HepG2 (cell line): Measurements from ENCODE around the gene OR7D2. TPM values are rescaled to one million over a fixed set of nuclear protein-coding genes. Genes with fewer than 3 reads are reported as not detected.

Experiments used
- ATAC-seq: fragments of 200-7000 bp; cut with Tn5 transposase; 3 replicates; pipeline ENCODE4 v1.9.1; 2020; ENCODE audit warnings: mild to moderate bottlenecking, moderate library complexity
- BruUV-seq: library from RNA; stranded (reverse); fragments of 400-500 nt; replicated peaks from 2 replicates; lab custom pipeline; 2021; lab: Mats Ljungman, UMichigan
- CTCF ChIA-PET: fragments of 300-600 bp; formaldehyde crosslinking; extraction: SDS; loops from one replicate; lab custom pipeline; 2021; ENCODE audit warnings: low total read pairs, inconsistent platforms, low intra/inter-chr PET ratio; lab: Yijun Ruan, JAX
- POLR2A ChIA-PET: fragments of 350-600 bp; sonication (Branson Sonifier 250); formaldehyde crosslinking; loops from one replicate; lab custom pipeline; 2020; ENCODE audit warnings: antibody characterized with exemption, inconsistent platforms; lab: Yijun Ruan, JAX
- DNase-seq: peaks from one replicate; pipeline ENCODE4 v3.0.0-alpha.2; 2015; ENCODE audit warnings: low spot score
- FAIRE-seq: peaks from 3 replicates; lab custom pipeline; 2011; peaks lifted over from hg19 to GRCh38; lab: Jason Lieb, UNC
- H2AFZ ChIP-seq: one replicate; pipeline ENCODE4 v1.6.1; 2011; ENCODE audit warnings: low read length, inconsistent platforms
- H3K27ac ChIP-seq: fragments of 300-600 bp; 3 replicates; pipeline ENCODE4 v1.8.0; 2011; ENCODE audit warnings: mixed run types, mild to moderate bottlenecking, mixed read lengths, low read length, inconsistent platforms; ENCODE audit not compliant: insufficient read depth; ENCODE audit errors: extremely low read length
- H3K27me3 ChIP-seq, 2 experiments: fragments of 200-600 bp in 1 of 2; 2 replicates in 1 of 2; 3 replicates in 1 of 2; pipeline versions ENCODE4 v1.6.0 to v1.8.0; 2011; ENCODE audit warnings: low read length in 2 of 2, mild to moderate bottlenecking in 2 of 2, moderate library complexity in 2 of 2, inconsistent platforms in 1 of 2; ENCODE audit not compliant: insufficient read depth in 2 of 2, control insufficient read depth in 1 of 2
- H3K36me3 ChIP-seq, 2 experiments: fragments of 200-600 bp in 1 of 2; replicated peaks in 1 of 2; 2 replicates in 1 of 2; 3 replicates in 1 of 2; pipeline versions ENCODE4 v1.5.1 to v1.8.0; 2011; ENCODE audit warnings: low read length in 2 of 2, inconsistent platforms in 1 of 2; ENCODE audit not compliant: insufficient read depth in 2 of 2, control insufficient read depth in 1 of 2
- H3K4me1 ChIP-seq: 2 replicates; pipeline ENCODE4 v1.5.1; 2012; ENCODE audit warnings: low read length, inconsistent platforms; ENCODE audit not compliant: insufficient read depth
- H3K4me2 ChIP-seq: 2 replicates; pipeline ENCODE4 v1.6.0; 2011; ENCODE audit warnings: low read depth, low read length, inconsistent platforms
- H3K4me3 ChIP-seq, 3 experiments: fragments of 200-600 bp in 1 of 3; sonication (generic), shearing (Covaris generic) in 1 of 3; replicated peaks in 1 of 3; 2 replicates each; pipeline ENCODE4 v1.5.1; 2011 to 2016; ENCODE audit warnings: low read length in 3 of 3, inconsistent platforms in 2 of 3, low read depth in 2 of 3, mild to moderate bottlenecking in 2 of 3, control low read depth in 1 of 3, mixed read lengths in 1 of 3; ENCODE audit not compliant: insufficient read depth in 1 of 3
- H3K79me2 ChIP-seq: one replicate; pipeline ENCODE4 v1.6.1; 2011; ENCODE audit warnings: low read length, inconsistent platforms; ENCODE audit not compliant: insufficient read depth
- H3K9ac ChIP-seq: 2 replicates; pipeline ENCODE4 v1.6.0; 2011; ENCODE audit warnings: mild to moderate bottlenecking, low read depth, low read length, inconsistent platforms; ENCODE audit not compliant: insufficient read depth
- H3K9me3 ChIP-seq: 2 replicates; pipeline ENCODE4 v1.5.1; 2012; ENCODE audit warnings: mild to moderate bottlenecking, low read length
- H4K20me1 ChIP-seq: 2 replicates; pipeline ENCODE4 v1.6.0; 2011; ENCODE audit warnings: inconsistent platforms, mild to moderate bottlenecking, low read length, moderate library complexity; ENCODE audit not compliant: insufficient read depth
- ARNT ChIP-seq: fragments of 450-650 bp; IDR thresholded peaks from 2 replicates; pipeline ENCODE4 v1.6.1; 2017
- FOSL1 ChIP-seq: sonication (generic); formaldehyde crosslinking; IDR thresholded peaks from 2 replicates; pipeline ENCODE4 v1.9.0; 2021; ENCODE audit warnings: missing genetic modification reagents, borderline replicate concordance
- GABPB1 ChIP-seq: IDR thresholded peaks from 2 replicates; pipeline ENCODE4 v1.6.1; 2016; ENCODE audit warnings: mild to moderate bottlenecking, missing genetic modification reagents, moderate library complexity, missing compliant biosample characterization
- HMGXB4 ChIP-seq, 2 experiments: sonication (generic) in 1 of 2; formaldehyde crosslinking in 1 of 2; IDR thresholded peaks; 2 replicates each; pipeline versions ENCODE4 v1.4.0 to v1.6.1; 2018 to 2020; ENCODE audit warnings: missing genetic modification reagents in 2 of 2, borderline replicate concordance in 1 of 2, low read depth in 1 of 2, mild to moderate bottlenecking in 1 of 2, missing biosample characterization in 1 of 2
- HNRNPLL ChIP-seq: fragments of 200-400 bp; formaldehyde crosslinking; IDR thresholded peaks from 2 replicates; pipeline ENCODE4 v1.6.1; 2017; ENCODE audit warnings: mild to moderate bottlenecking, low read depth, low read length; ENCODE audit not compliant: poor library complexity, severe bottlenecking
- ZFX ChIP-seq: sonication (generic); formaldehyde crosslinking; IDR thresholded peaks from 2 replicates; pipeline ENCODE4 v1.4.0; 2020; ENCODE audit warnings: mild to moderate bottlenecking, low read depth, missing genetic modification reagents, moderate library complexity
- ZNF335 ChIP-seq: sonication (generic); formaldehyde crosslinking; IDR thresholded peaks from 2 replicates; pipeline ENCODE4 v1.4.0; 2020; ENCODE audit warnings: missing genetic modification reagents
- ZNF382 ChIP-seq: sonication (generic); formaldehyde crosslinking; IDR thresholded peaks from 2 replicates; pipeline ENCODE4 v1.5.0; 2020; ENCODE audit warnings: missing genetic modification reagents, mild to moderate bottlenecking, borderline replicate concordance
- ZNF501 ChIP-seq: sonication (generic); formaldehyde crosslinking; IDR thresholded peaks from 2 replicates; pipeline ENCODE4 v1.5.1; 2020; ENCODE audit warnings: mild to moderate bottlenecking, moderate library complexity, missing genetic modification reagents
- ZNF724P ChIP-seq: sonication (generic); formaldehyde crosslinking; IDR thresholded peaks from 2 replicates; pipeline ENCODE4 v1.8.0; 2022; ENCODE audit warnings: missing genetic modification reagents, borderline replicate concordance
- WGBS: methylation state at CpG from one replicate; pipeline ENCODE4 v1.1.6; 2017; ENCODE audit warnings: low lambda C conversion rate; 5-methylcytosine and 5-hydroxymethylcytosine counted together
- in situ Hi-C: cut with HindIII; loops from 2 replicates; pipeline ENCODE4 v1.10.0; 2017; ENCODE audit warnings: low pct_unique_long_range_greater_than_20kb; ENCODE audit not compliant: extremely low pct_ligation_motif_present
- intact Hi-C: fragments of 100-400 bp; cut with micrococcal nuclease; formaldehyde crosslinking; loops from one replicate; pipeline ENCODE4 v1.10.0; 2022; ENCODE audit not compliant: unreplicated experiment
- polyA plus RNA-seq, 8 experiments: library from polyadenylated mRNA; depleted of rRNA in 3 of 8; stranded (reverse) in 7 of 8; unstranded in 1 of 8; fragments of >200 nt; fragmentation: Illumina TruSeq in 4 of 8; extraction: Trizol in 4 of 8; gene quantifications; 2 replicates each; pipeline versions ENCODE4 v1.2.1 to v1.2.3, GENCODE V29; 2011 to 2016; ENCODE audit warnings: low read depth in 4 of 8, missing spikeins in 1 of 8, mixed read lengths in 1 of 8; ENCODE audit not compliant: insufficient read depth in 1 of 8
- total RNA-seq, 5 experiments: library from RNA; depleted of rRNA; stranded (reverse); fragments of >200 nt; fragmentation: Illumina TruSeq; extraction: Trizol; gene quantifications; 2 replicates each; pipeline ENCODE4 v1.2.3, GENCODE V29; 2016; ENCODE audit warnings: low read depth in 1 of 5

Gene OR7D2
- total and polyA plus RNA-seq, 2 of the 13 experiments (the other 11 are each of a cell fraction or from before 2014, with no cell fraction given): 0.07 TPM; not detected in 1

- ChIA-PET POLR2A (no interaction called here), CTCF (no interaction called here)
- H3K9me3 ChIP-seq: no peaks in the 10 kb centered on the region
- H3K79me2 ChIP-seq: no peaks in the 10 kb centered on the region
- H3K9ac ChIP-seq: no peak overlapping the region
- BruUV-seq: no TSS peak
- FAIRE-seq: no peak
- no peak for DNase-seq
- no peak for ATAC-seq
- H3K4me1 ChIP-seq: no peaks in the 10 kb centered on the region
- 59% methylated on average over 4 of the region's 6 CpGs for WGBS
- H4K20me1 ChIP-seq: no peaks in the 10 kb centered on the region
- no peak overlapping the region for H2AFZ ChIP-seq
- H3K36me3 ChIP-seq: no peaks in the 10 kb centered on the region; a peak in 2 of 5 replicates
- H3K4me2 ChIP-seq: no peak overlapping the region
- intact Hi-C loops: no loop called here
- no peak overlapping the region for H3K4me3 ChIP-seq
- in situ Hi-C loops: no loop called here
- no peaks in the 10 kb centered on the region for H3K27me3 ChIP-seq
- TF ChIP-seq FOSL1 (CRISPR knock-in tag) (no peak), ZNF335 (CRISPR knock-in tag) (no peak), ZNF724P (CRISPR knock-in tag) (no peak), HNRNPLL (no peak), ARNT (no peak), ZFX (no peak)
- TF ChIP-seq, all 625 proteins: peak for 0
- H3K27ac ChIP-seq: no peak overlapping the region
Observed at GRCh38 chr19:9171393-9171991, 7.3 kb upstream of the OR7D2 start.

GRCh38 chr19:9175326-9175725, 3.5 kb upstream of the OR7D2 start:
- WGBS: 39% methylated on average over 5 of the region's 5 CpGs
- no peak overlapping the region for H3K4me2 ChIP-seq
- TF ChIP-seq GABPB1 (no peak), HMGXB4 (CRISPR knock-in tag; IDR thresholded peaks at IDR 0.05; ENCODE audit: borderline replicate concordance in 1 of 2, low read depth in 1 of 2) (no peak), ZNF382 (no peak), ZNF501 (CRISPR knock-in tag) (no peak)
- TF ChIP-seq, all 625 proteins: peak for 0
- no TSS peak for BruUV-seq
- intact Hi-C loops (no loop called here), in situ Hi-C loops (no loop called here)
- ChIA-PET POLR2A (no interaction called here), CTCF (no interaction called here)
- DNase-seq (no peak), FAIRE-seq (no peak), ATAC-seq (no peak)
- Histone ChIP-seq H3K27me3 (no peaks in the 10 kb centered on the region), H3K27ac (no peak overlapping the region), H3K4me3 (no peak overlapping the region), H3K9ac (no peak overlapping the region), H3K79me2 (no peaks in the 10 kb centered on the region), H2AFZ (no peak overlapping the region), H3K9me3 (no peaks in the 10 kb centered on the region), H3K4me1 (no peaks in the 10 kb centered on the region), H4K20me1 (no peaks in the 10 kb centered on the region), H3K36me3 (no peaks in the 10 kb centered on the region)
